ENCODE results near the gene PEX6. TPM values are rescaled to one million over a fixed set of nuclear protein-coding genes. Genes with fewer than 3 reads are reported as not detected.

The PEX6 gene
- total RNA-seq, 1 experiment from 2014 or later = 15.6 TPM

- Mint-ChIP-seq H3K9me3 (no peaks in the 10 kb centered on the region; a peak in 1 of 5 replicates), H3K4me3 (peak overlapping the region in 1 of 2 experiments; percentile 15; a peak in 2 of 5 replicates), H3K27ac (no peak overlapping the region), H3K4me1 (peaks cover 22 to 29% of the 10 kb centered on the region in 2 experiments), H3K36me3 (ENCODE audit: insufficient read depth in 1 of 3, low read depth in 3 of 3) (peaks cover 27 to 73% (median 72%) of the 10 kb centered on the region in 3 experiments; a peak in 6 of 7 replicates), H3K27me3 (ENCODE audit: low read depth) (no peaks in the 10 kb centered on the region)
- Histone ChIP-seq H3K18ac (ENCODE audit: insufficient read length, low read depth, low read length) (no peak overlapping the region), H3K79me2 (ENCODE audit: insufficient read depth, low read length) (peaks cover 11% of the 10 kb centered on the region; the same call in 1 of the 2 replicates), H4K8ac (replicated peaks; ENCODE audit: insufficient read length, low read depth, low read length) (no peak overlapping the region), H3K4ac (ENCODE audit: low read depth, low read length) (no peak overlapping the region), H3K9me3 (ENCODE audit: control insufficient read depth, low read depth, low read length) (no peaks in the 10 kb centered on the region), H3K79me1 (ENCODE audit: insufficient read depth, low read depth, low read length, poor library complexity, severe bottlenecking) (no peaks in the 10 kb centered on the region), H3K27me3 (ENCODE audit: insufficient read depth, low read length) (no peaks in the 10 kb centered on the region), H2BK20ac (ENCODE audit: low read depth, low read length, poor library complexity, severe bottlenecking) (no peak overlapping the region), H3T11ph (ENCODE audit: low read length) (no peak overlapping the region), H4K5ac (ENCODE audit: insufficient read length, low read depth, low read length) (no peak overlapping the region), H3K56ac (ENCODE audit: insufficient read length, low read depth, low read length) (no peak overlapping the region), H3K4me1 (ENCODE audit: insufficient read depth, low read length) (peaks cover 2% of the 10 kb centered on the region; the same call in 1 of the 2 replicates), H3K23ac (ENCODE audit: insufficient read length, low read depth, low read length) (no peak overlapping the region), H3K9ac (ENCODE audit: extremely low read depth, insufficient read length, low read length) (no peak overlapping the region), H3K4me2 (ENCODE audit: insufficient read depth, insufficient read length, low read length) (no peak overlapping the region), H4K91ac (ENCODE audit: insufficient read length, low read depth, low read length) (no peak overlapping the region), H4K20me1 (ENCODE audit: control insufficient read depth, insufficient read depth, insufficient read length) (no peaks in the 10 kb centered on the region), H3K27ac (ENCODE audit: insufficient read length, low read depth, low read length) (no peak overlapping the region), H2BK120ac (ENCODE audit: low read depth, low read length, poor library complexity, severe bottlenecking) (no peak overlapping the region), H2AK5ac (ENCODE audit: insufficient read length, low read length) (no peak overlapping the region), H3K23me2 (ENCODE audit: insufficient read length, low read depth, low read length, poor library complexity, severe bottlenecking) (peaks cover 6% of the 10 kb centered on the region), H2AFZ (ENCODE audit: low read length) (no peak overlapping the region), H2BK15ac (ENCODE audit: low read depth, low read length) (no peak overlapping the region), H3K14ac (ENCODE audit: insufficient read depth, low read length) (no peak overlapping the region), H2BK5ac (ENCODE audit: insufficient read length, low read length) (no peak overlapping the region), H2BK12ac (ENCODE audit: insufficient read length, low read depth, low read length) (no peak overlapping the region)
- WGBS (ENCODE audit: extremely low coverage, insufficient read length, low lambda C conversion rate) = no CpG with 5 or more reads among the region's 6 CpGs
- TF ChIP-seq CTCF (conservative IDR thresholded peaks at IDR 0.05) = peak; percentile 31; the same call in 2 of the 3 replicates
- peak; percentile 41 for DNase-seq
These were observed 32.2 kb upstream of the PEX6 start for GRCh38 chr6:43011207-43011606.
